Bronchial epithelial cell (primary cell): ENCODE measurements around the gene NUDT3. TPM values are rescaled to one million over a fixed set of nuclear protein-coding genes. Genes with fewer than 3 reads are reported as not detected.
"Not testable (repeated sequence)": the region's sequence is repeated elsewhere in the genome, so short reads cannot be mapped to it uniquely, and the experiment has no call there.

ENCODE experiments used
- DNase-seq: peaks from one replicate; pipeline ENCODE4 v3.0.0-alpha.2; 2010; ENCODE audit warnings: low read depth
- FAIRE-seq: peaks from 2 replicates; lab custom pipeline; 2011; peaks lifted over from hg19 to GRCh38; lab: Jason Lieb, UNC
- H3K27me3 ChIP-seq: 2 replicates; pipeline ENCODE4 v1.5.1; 2011; ENCODE audit warnings: low read length; ENCODE audit not compliant: control insufficient read depth, insufficient read depth
- H3K36me3 ChIP-seq: 2 replicates; pipeline ENCODE4 v1.5.1; 2011; ENCODE audit warnings: low read length; ENCODE audit not compliant: control insufficient read depth, insufficient read depth
- H3K4me3 ChIP-seq: 2 replicates; pipeline ENCODE4 v1.5.1; 2011; ENCODE audit warnings: mild to moderate bottlenecking, low read depth, low read length, control low read depth
- total RNA-seq: library from RNA; depleted of rRNA; stranded (reverse); fragments of >200 nt; gene quantifications from 2 replicates; pipeline ENCODE4 v1.2.1, GENCODE V29; 2014
- TF ChIP-seq, protein P1 (sequence below): IDR thresholded peaks from 2 replicates; pipeline ENCODE4 v1.5.1; 2011; ENCODE audit warnings: mild to moderate bottlenecking, moderate library complexity, low read length, control low read depth, inconsistent platforms; ENCODE audit not compliant: insufficient read depth, severe bottlenecking

NUDT3 gene
- total RNA-seq, 1 donor from 2014 or later, result 15.8 TPM

DNA sequence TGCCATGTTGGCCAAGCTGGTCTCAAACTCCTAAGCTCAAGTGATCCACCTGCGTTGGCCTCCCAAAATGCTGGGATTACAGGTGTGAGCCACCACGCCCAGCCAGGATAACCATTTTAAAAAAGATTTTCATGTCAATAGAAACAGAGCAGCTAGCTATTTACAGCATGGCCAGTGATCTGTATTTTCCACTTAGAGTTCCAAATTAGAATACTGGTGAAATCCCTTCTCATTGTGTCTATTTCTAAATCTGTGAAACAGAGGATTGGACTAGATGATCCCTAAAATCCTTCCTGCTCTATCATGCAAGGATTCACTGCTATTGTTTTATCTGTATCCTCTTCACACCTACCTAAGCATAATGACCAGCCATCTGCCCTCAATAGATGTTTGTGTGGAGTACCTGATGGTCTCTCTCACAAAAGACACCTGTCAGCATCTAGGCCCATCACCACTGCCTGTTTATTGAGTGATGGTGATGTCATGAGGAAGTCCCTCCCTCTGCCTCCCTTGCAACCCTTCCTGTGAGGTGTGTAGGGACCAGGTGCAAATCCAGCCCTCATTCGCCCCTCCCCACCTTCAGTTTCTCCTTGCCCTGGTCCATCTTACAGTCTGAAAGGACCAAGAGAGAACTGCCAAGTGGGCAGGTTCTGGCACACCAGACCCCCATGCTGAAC lies 117.2 kb downstream of the NUDT3 start:
- no peak overlapping the region for H3K4me3 ChIP-seq
- no peak for DNase-seq
- TF ChIP-seq, protein P1, sequence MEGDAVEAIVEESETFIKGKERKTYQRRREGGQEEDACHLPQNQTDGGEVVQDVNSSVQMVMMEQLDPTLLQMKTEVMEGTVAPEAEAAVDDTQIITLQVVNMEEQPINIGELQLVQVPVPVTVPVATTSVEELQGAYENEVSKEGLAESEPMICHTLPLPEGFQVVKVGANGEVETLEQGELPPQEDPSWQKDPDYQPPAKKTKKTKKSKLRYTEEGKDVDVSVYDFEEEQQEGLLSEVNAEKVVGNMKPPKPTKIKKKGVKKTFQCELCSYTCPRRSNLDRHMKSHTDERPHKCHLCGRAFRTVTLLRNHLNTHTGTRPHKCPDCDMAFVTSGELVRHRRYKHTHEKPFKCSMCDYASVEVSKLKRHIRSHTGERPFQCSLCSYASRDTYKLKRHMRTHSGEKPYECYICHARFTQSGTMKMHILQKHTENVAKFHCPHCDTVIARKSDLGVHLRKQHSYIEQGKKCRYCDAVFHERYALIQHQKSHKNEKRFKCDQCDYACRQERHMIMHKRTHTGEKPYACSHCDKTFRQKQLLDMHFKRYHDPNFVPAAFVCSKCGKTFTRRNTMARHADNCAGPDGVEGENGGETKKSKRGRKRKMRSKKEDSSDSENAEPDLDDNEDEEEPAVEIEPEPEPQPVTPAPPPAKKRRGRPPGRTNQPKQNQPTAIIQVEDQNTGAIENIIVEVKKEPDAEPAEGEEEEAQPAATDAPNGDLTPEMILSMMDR, result no peak
- no peaks in the 10 kb centered on the region for H3K36me3 ChIP-seq
- H3K27me3 ChIP-seq, result no peaks in the 10 kb centered on the region
- no peak for FAIRE-seq

DNA sequence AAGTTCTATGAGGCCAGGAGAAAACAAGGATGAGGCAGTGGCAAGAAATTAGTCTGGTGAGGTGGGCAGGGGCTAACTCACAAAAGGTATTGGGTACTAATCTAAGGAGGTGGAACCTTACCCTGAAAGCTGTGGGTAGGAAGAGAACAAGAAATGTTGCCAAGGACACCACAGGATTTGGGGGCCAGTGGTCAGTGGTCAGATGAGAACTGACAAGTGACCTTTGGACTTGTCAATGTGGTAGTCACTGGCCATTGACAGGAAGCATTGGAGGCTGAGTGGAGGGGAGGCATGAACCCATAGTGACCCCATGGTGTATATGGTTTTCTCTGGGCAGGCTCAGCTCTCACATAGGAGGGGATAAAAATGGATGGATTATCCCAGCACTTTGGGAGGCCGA lies 118.3 kb downstream of the NUDT3 start:
- Histone ChIP-seq H3K27me3 (no peaks in the 10 kb centered on the region), H3K36me3 (no peaks in the 10 kb centered on the region), H3K4me3 (no peak overlapping the region)
- TF ChIP-seq, protein P1, result no peak
- DNase-seq (no peak), FAIRE-seq (no peak)

DNA sequence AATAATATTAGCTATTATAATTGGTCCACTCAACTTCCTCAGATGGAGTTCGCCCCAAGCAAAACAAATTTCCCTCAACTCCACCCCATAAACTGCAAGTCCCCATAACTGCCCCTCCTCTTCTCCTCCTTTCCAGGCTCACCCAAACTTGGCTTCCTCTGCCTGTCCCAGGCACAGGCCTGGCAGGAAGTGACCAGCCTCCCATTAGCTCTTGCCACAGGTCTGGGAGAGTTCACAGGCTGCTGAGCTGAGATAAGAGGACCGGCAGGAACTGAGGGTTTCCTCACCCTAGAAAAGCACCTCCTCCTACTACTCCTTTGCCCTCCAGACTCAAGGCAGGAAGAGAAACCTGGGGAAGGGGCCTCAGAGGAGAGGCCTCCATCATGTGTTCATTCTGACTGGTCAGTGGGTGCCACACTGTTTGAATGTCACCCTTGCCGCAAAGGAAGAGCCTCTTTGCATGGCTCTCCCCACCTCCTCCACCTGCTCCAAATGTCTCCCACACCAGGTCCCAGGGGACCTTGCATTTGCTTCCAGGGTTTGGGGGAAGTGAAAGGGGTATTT lies 119.1 kb downstream of the NUDT3 start:
- no peaks in the 10 kb centered on the region for H3K27me3 ChIP-seq
- H3K4me3 ChIP-seq, result no peak overlapping the region
- DNase-seq (no peak), FAIRE-seq (no peak)
- H3K36me3 ChIP-seq, result no peaks in the 10 kb centered on the region
- TF ChIP-seq, protein P1, result no peak

DNA sequence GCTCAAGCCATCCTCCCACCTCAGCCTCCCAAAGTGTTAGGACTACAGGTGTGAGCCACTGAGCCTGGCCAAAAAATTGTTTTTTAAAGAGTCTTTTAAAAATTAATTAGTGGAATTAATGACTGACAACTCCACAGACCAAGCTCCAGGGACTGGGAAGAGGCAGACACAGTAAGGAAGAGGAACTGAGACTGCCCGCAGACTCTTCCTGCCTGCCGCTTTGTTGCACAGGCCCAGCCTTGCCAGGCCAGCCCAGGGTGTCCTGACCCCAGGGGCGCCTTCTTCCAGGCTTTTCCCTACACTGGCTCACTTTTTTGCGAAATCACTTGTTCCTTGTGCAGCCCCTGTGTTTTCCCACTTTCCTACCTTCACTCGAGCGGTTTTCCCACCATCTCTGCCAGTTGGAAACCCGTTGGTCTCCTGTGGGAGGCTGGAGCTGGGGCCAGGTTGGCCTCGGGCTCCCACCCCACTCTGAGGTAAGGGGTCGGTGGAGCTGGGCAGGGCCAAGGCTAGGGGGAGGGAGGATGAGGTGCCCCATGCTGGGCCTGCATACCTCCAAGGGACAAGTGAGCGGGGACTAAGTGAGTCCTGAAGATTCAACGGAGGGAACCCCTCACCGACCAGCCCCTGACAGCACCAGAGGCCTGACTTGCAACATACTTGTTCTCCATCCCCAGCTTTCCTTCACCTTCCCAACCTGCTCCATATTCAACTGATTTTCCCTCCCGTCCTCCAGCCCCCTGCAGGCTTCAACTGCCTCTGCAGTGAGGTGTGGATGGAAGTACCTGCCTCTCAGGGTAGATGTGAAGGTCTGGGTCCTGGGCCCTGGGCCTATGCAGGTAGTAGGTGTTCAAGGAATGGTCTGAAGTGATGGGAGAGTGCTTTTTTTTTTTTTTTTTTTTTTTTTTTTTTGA lies 120.2 kb downstream of the NUDT3 start:
- DNase-seq (no peak), FAIRE-seq (no peak)
- Histone ChIP-seq H3K4me3 (no peak overlapping the region), H3K36me3 (no peaks in the 10 kb centered on the region), H3K27me3 (no peaks in the 10 kb centered on the region)
- TF ChIP-seq, protein P1, result no peak

DNA sequence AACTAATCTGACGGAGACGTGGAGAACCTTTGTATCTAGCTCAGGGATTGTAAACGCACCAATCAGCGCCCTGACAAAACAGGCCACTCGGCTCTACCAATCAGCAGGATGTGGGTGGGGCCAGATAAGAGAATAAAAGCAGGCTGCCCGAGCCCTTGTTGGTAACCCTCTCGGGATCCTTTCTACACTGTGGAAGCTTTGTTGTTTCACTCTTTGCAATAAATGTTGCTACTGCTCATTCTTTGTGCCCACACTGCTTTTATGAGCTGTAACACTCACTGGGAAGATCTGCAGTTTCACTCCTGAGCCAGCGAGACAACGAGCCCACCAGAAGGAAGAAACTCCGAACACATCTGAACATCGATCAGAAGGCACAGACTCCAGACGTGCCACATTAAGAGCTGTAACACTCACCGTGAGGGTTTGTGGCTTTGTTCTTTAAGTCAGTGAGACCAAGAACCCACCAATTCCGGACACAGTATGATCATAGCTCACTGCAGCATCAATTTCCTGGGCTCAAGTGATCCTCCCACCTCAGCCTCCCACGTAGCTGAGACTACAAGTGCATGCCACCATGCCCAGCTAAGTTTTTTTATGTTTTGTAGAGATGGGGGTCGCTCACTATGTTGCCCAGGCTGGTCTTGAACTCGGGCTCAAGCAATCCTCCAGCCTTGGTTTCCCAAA lies 122.7 kb downstream of the NUDT3 start:
- FAIRE-seq, H3K4me3 ChIP-seq, H3K27me3 ChIP-seq, DNase-seq, H3K36me3 ChIP-seq: not testable (repeated sequence)

DNA sequence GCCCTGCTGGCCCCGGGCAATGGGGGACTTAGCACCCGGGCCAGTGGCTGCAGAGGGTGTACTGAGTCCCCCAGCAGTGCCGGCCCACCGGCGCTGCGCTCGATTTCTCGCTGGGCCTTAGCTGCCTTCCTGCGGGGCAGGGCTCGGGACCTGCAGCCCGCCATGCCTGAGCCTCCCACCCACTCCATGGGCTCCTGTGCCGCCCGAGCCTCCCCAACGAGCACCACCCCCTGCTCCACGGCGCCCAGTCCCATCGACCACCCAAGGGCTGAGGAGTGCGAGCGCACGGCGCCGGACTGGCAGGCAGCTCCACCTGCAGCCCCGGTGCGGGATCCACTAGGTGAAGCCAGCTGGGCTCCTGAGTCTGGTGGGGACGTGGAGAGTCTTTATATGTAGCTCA lies 123.3 kb downstream of the NUDT3 start:
- H3K27me3 ChIP-seq, H3K4me3 ChIP-seq, FAIRE-seq, DNase-seq, H3K36me3 ChIP-seq: not testable (repeated sequence)
